AG09319 (cell line): ENCODE results near the gene ULK4.
"Not testable (repeated sequence)": the region's sequence is repeated elsewhere in the genome, so short reads cannot be mapped to it uniquely, and the experiment has no call there.

Source experiments
- DNase-seq: peaks from one replicate; pipeline ENCODE4 v3.0.0-alpha.2; 2010; ENCODE audit warnings: low read depth; ENCODE audit errors: extremely low read depth
- CTCF ChIP-seq: IDR thresholded peaks from 2 replicates; pipeline ENCODE4 v1.5.1; 2011; ENCODE audit warnings: low read depth, mild to moderate bottlenecking, inconsistent platforms, low read length, moderate library complexity

The ULK4 gene

GRCh38 chr3:41467481-41467880 is 494.4 kb downstream of the ULK4 start:
- DNase-seq: no peak
- no peak for TF ChIP-seq CTCF

GRCh38 chr3:41464858-41465257 is 497.0 kb downstream of the ULK4 start:
- no peak for TF ChIP-seq CTCF
- no peak for DNase-seq

GRCh38 chr3:41464401-41464800 is 497.5 kb downstream of the ULK4 start:
- DNase-seq: no peak
- no peak for TF ChIP-seq CTCF

GRCh38 chr3:41462103-41462691 is 499.7 kb downstream of the ULK4 start:
- no peak for TF ChIP-seq CTCF
- no peak for DNase-seq

GRCh38 chr3:41460736-41461135 is 501.2 kb downstream of the ULK4 start:
- DNase-seq: no peak
- no peak for TF ChIP-seq CTCF

- DNase-seq: no peak
- TF ChIP-seq CTCF: no peak
These were observed 504.7 kb downstream of the ULK4 start for GRCh38 chr3:41457176-41457575.

- TF ChIP-seq CTCF: no peak
- no peak for DNase-seq
These were observed 505.7 kb downstream of the ULK4 start for GRCh38 chr3:41456162-41456561.

GRCh38 chr3:41453618-41454017 is 508.3 kb downstream of the ULK4 start:
- not testable (repeated sequence) for DNase-seq
